K562 (cell line): ENCODE results near the gene SLC25A21. TPM values are rescaled to one million over a fixed set of nuclear protein-coding genes. Genes with fewer than 3 reads are reported as not detected.

Experiments
- ARID4B ChIP-seq: sonication (generic); formaldehyde crosslinking; IDR thresholded peaks from 2 replicates; pipeline ENCODE4 v1.8.0; 2022; ENCODE audit warnings: mild to moderate bottlenecking, missing genetic modification reagents
- CREB3 ChIP-seq: fragments of 450-650 bp; conservative IDR thresholded peaks from 2 replicates; pipeline ENCODE4 v1.6.1; 2016; ENCODE audit warnings: missing genetic modification characterization, low read depth, mild to moderate bottlenecking, missing compliant biosample characterization, moderate library complexity
- E2F8 ChIP-seq: fragments of 450-650 bp; IDR thresholded peaks from 2 replicates; pipeline ENCODE4 v1.7.1; 2018; ENCODE audit warnings: mild to moderate bottlenecking, low read depth; ENCODE audit not compliant: partially characterized antibody
- ELF1 ChIP-seq: fragments of 200-800 bp; sonication (Bioruptor generic); IDR thresholded peaks from 2 replicates; pipeline ENCODE4 v1.6.1; 2016; ENCODE audit warnings: missing genetic modification characterization, missing compliant biosample characterization
- ERF ChIP-seq: fragments of 450-650 bp; formaldehyde crosslinking; IDR thresholded peaks from 2 replicates; pipeline ENCODE4 v1.4.0; 2020; ENCODE audit warnings: mild to moderate bottlenecking, mixed read lengths
- GTF2B ChIP-seq: IDR thresholded peaks from 2 replicates; pipeline ENCODE4 v1.6.1; 2011; ENCODE audit not compliant: insufficient read length; ENCODE audit errors: extremely low read depth
- IRF9 ChIP-seq: fragments of 450-650 bp; IDR thresholded peaks from 2 replicates; pipeline ENCODE4 v1.6.1; 2016; ENCODE audit warnings: missing biosample characterization, missing genetic modification characterization
- JUNB ChIP-seq: fragments of 450-650 bp; formaldehyde crosslinking; conservative IDR thresholded peaks from 2 replicates; pipeline ENCODE4 v1.4.0; 2020; ENCODE audit warnings: mild to moderate bottlenecking
- MED1 ChIP-seq: sonication (generic); formaldehyde crosslinking; IDR thresholded peaks from 2 replicates; pipeline ENCODE4 v1.8.1; 2023; ENCODE audit warnings: missing genetic modification reagents, borderline replicate concordance
- MXI1 ChIP-seq: IDR thresholded peaks from 2 replicates; pipeline ENCODE4 v1.6.1; 2011; ENCODE audit warnings: low read depth, mild to moderate bottlenecking, improper control_type of control experiment, low read length
- THAP12 ChIP-seq: fragments of 250-450 bp; sonication (Bioruptor Pico); IDR thresholded peaks from 2 replicates; pipeline ENCODE4 v1.9.0; 2021; ENCODE audit warnings: mild to moderate bottlenecking, inconsistent platforms
- ZFP1 ChIP-seq: fragments of 450-650 bp; formaldehyde crosslinking; IDR thresholded peaks from 2 replicates; pipeline ENCODE4 v1.4.0; 2020; ENCODE audit warnings: mild to moderate bottlenecking, mixed read lengths
- ZNF134 ChIP-seq: fragments of 250-450 bp; sonication (Bioruptor Pico); conservative IDR thresholded peaks from 2 replicates; pipeline ENCODE4 v1.4.0; 2020
- polyA plus RNA-seq, 8 experiments: library from polyadenylated mRNA; depleted of rRNA in 4 of 8; stranded (reverse) in 5 of 8; unstranded in 3 of 8; fragments of >200 nt; fragmentation: Nextera tagmentation in 2 of 8; fragmentation: Illumina TruSeq in 1 of 8; extraction: Ambion mirVana in 2 of 8; extraction: Trizol in 1 of 8; gene quantifications; 2 replicates each; pipeline versions ENCODE4 v1.2.1 to v1.2.3, GENCODE V29; 2011 to 2014; ENCODE audit warnings: inconsistent platforms in 1 of 8, missing spikeins in 1 of 8
- total RNA-seq, 7 experiments: library from RNA; depleted of rRNA in 6 of 7; stranded (reverse); fragments of >200 nt in 6 of 7; fragmentation: Illumina TruSeq in 2 of 7; extraction: Trizol in 2 of 7; gene quantifications; 2 replicates each; pipeline versions ENCODE4 v1.2.1 to v1.2.3, GENCODE V29; 2011 to 2021; ENCODE audit warnings: low replicate concordance in 1 of 7

SLC25A21 gene
- total and polyA plus RNA-seq, 9 of the 15 experiments (the other 6 are each of a cell fraction or from before 2014, with no cell fraction given): 15.2 to 46.7 (median 28.7) TPM

GRCh38 chr14:37083599-37083998, 88.8 kb downstream of the SLC25A21 start (continued):
- TF ChIP-seq ARID4B (CRISPR knock-in tag): no peak
- TF ChIP-seq GTF2B: no peak
- peak; percentile 32 for TF ChIP-seq E2F8
- TF ChIP-seq MXI1: no peak
- TF ChIP-seq JUNB (CRISPR knock-in tag): no peak
- TF ChIP-seq THAP12: no peak
- TF ChIP-seq ERF (CRISPR knock-in tag): no peak
- no peak for TF ChIP-seq ZNF134
- no peak for TF ChIP-seq MED1 (CRISPR knock-in tag)
- no peak for TF ChIP-seq IRF9 (tag)
- TF ChIP-seq ELF1 (tag): no peak
- no peak for TF ChIP-seq CREB3
- TF ChIP-seq ZFP1 (CRISPR knock-in tag): no peak
